GM19468 (cell line): ENCODE data around the gene KRT36.

ENCODE experiments used
- ATAC-seq: cut with Tn5 transposase; IDR thresholded peaks from one replicate; pipeline ENCODE4 v1.9.1; 2021; ENCODE audit warnings: mild to moderate bottlenecking, moderate library complexity, moderate number of reproducible peaks; ENCODE audit not compliant: unreplicated experiment; ENCODE audit errors: extremely low read depth

KRT36 gene

GRCh38 chr17:41446806-41447205 is 42.9 kb downstream of the KRT36 start:
- no peak for ATAC-seq

GRCh38 chr17:41444640-41445039 is 45.1 kb downstream of the KRT36 start:
- no peak for ATAC-seq

- no peak for ATAC-seq
These were observed 45.5 kb downstream of the KRT36 start for GRCh38 chr17:41444186-41444585.

GRCh38 chr17:41442739-41443138 is 47.0 kb downstream of the KRT36 start:
- no peak for ATAC-seq

GRCh38 chr17:41440531-41441033 is 49.1 kb downstream of the KRT36 start, which contains the start of gene KRT38:
TSS of gene KRT38 (minus strand) at chr17:41440983. CDS start at chr17:41440921, 62 bp downstream.
- no peak for ATAC-seq

GRCh38 chr17:41439375-41439774 is 50.3 kb downstream of the KRT36 start:
- ATAC-seq = no peak

- no peak for ATAC-seq
These were observed 51.9 kb downstream of the KRT36 start for GRCh38 chr17:41437769-41438168.

GRCh38 chr17:41437254-41437653 is 52.5 kb downstream of the KRT36 start:
- ATAC-seq = no peak
